GM23338 (cell line): ENCODE measurements around the gene ZBTB46.

Experiments used
- CREB1 ChIP-seq: fragments of 250-450 bp; sonication (Bioruptor Pico); IDR thresholded peaks from 2 replicates; pipeline ENCODE4 v1.5.0; 2020; ENCODE audit warnings: low read depth, mild to moderate bottlenecking, moderate library complexity
- CTCF ChIP-seq, 2 experiments: fragments of 200-600 bp in 1 of 2; sonication (generic) in 1 of 2; conservative IDR thresholded peaks; 2 replicates each; pipeline versions ENCODE4 v1.5.1 to v1.6.1; 2016 to 2017; ENCODE audit warnings: antibody characterized with exemption in 2 of 2, low read depth in 2 of 2, mild to moderate bottlenecking in 2 of 2, moderate library complexity in 1 of 2
- ETS1 ChIP-seq: IDR thresholded peaks from 2 replicates; pipeline ENCODE4 v1.6.1; 2016; ENCODE audit warnings: antibody characterized with exemption
- EZH2 ChIP-seq: fragments of 200-600 bp; sonication (generic); IDR thresholded peaks from one replicate; pipeline ENCODE4 v1.8.0; 2017; ENCODE audit warnings: antibody characterized with exemption, mild to moderate bottlenecking, low read depth; ENCODE audit not compliant: unreplicated experiment
- EZH2phosphoT487 ChIP-seq: fragments of 200-600 bp; sonication (generic); IDR thresholded peaks from one replicate; pipeline ENCODE4 v1.8.1; 2018; ENCODE audit warnings: antibody characterized with exemption; ENCODE audit not compliant: unreplicated experiment
- JUNB ChIP-seq: IDR thresholded peaks from one replicate; pipeline ENCODE4 v1.6.1; 2016; ENCODE audit warnings: antibody characterized with exemption; ENCODE audit not compliant: unreplicated experiment
- POLR2AphosphoS5 ChIP-seq: IDR thresholded peaks from 2 replicates; pipeline ENCODE4 v1.6.1; 2016; ENCODE audit warnings: antibody characterized with exemption, low read depth
- REST ChIP-seq: IDR thresholded peaks from one replicate; pipeline ENCODE4 v1.6.1; 2018; ENCODE audit warnings: antibody characterized with exemption; ENCODE audit not compliant: unreplicated experiment
- STAT1 ChIP-seq: IDR thresholded peaks from one replicate; pipeline ENCODE4 v1.6.1; 2016; ENCODE audit warnings: antibody characterized with exemption; ENCODE audit not compliant: unreplicated experiment
- ZNF114 ChIP-seq: fragments of 250-450 bp; sonication (Bioruptor Pico); IDR thresholded peaks from 2 replicates; pipeline ENCODE4 v1.5.0; 2020; ENCODE audit warnings: mild to moderate bottlenecking, moderate library complexity

GRCh38 chr20:63814891-63815614, 16.0 kb downstream of the ZBTB46 start:
- TF ChIP-seq JUNB (no peak), CTCF (conservative IDR thresholded peaks at IDR 0.05; ENCODE audit: low read depth in 2 of 2) (no peak), POLR2AphosphoS5 (no peak), CREB1 (no peak), EZH2 (no peak), REST (no peak), ZNF114 (CRISPR knock-in tag) (no peak), ETS1 (no peak), EZH2phosphoT487 (no peak), STAT1 (no peak)
